HAP-1 (cell line): ENCODE results near the gene GIT1.
A peak's percentile ranks its signal among the peaks of the same experiment; 100 is the strongest.

Source experiments
- DNase-seq, 2 experiments: peaks; one replicate each; pipeline ENCODE4 v3.0.0-alpha.2; 2016 to 2020; ENCODE audit warnings: low spot score in 2 of 2
- H3K27me3 ChIP-seq: fragments of 250-450 bp; sonication (Bioruptor Pico); 2 replicates; pipeline ENCODE4 v1.5.1; 2020; ENCODE audit warnings: low read depth, mild to moderate bottlenecking, moderate library complexity
- H3K36me3 ChIP-seq: fragments of 250-450 bp; sonication (Bioruptor Pico); replicated peaks from 2 replicates; pipeline ENCODE4 v1.5.1; 2020; ENCODE audit warnings: mild to moderate bottlenecking
- H3K4me1 ChIP-seq: fragments of 250-450 bp; sonication (Bioruptor Pico); 2 replicates; pipeline ENCODE4 v1.5.1; 2020; ENCODE audit warnings: mild to moderate bottlenecking
- H3K4me3 ChIP-seq: fragments of 250-450 bp; sonication (Bioruptor Pico); 2 replicates; pipeline ENCODE4 v1.5.1; 2020; ENCODE audit warnings: mild to moderate bottlenecking, moderate library complexity
- H3K9me3 ChIP-seq: fragments of 250-450 bp; sonication (Bioruptor Pico); 2 replicates; pipeline ENCODE4 v1.5.1; 2020; ENCODE audit warnings: mild to moderate bottlenecking, moderate library complexity
- in situ Hi-C: fragments of 300-500 bp; cut with MboI; formaldehyde crosslinking; loops from 3 replicates; pipeline ENCODE4 v1.14.3; 2020; ENCODE audit warnings: low sequenced_read_pairs, inconsistent platforms, mixed read lengths

The GIT1 gene

GRCh38 chr17:29613352-29613837, 23.9 kb upstream of the GIT1 start:
- H3K36me3 ChIP-seq: peaks cover 3% of the 10 kb centered on the region; the same call in 1 of the 2 replicates
- no peak overlapping the region for H3K4me3 ChIP-seq
- H3K4me1 ChIP-seq: peaks cover 8% of the 10 kb centered on the region
- in situ Hi-C loops: loop anchor here (25.0 kb wide), 1 partner anchor 324 kb away; the partner anchor contains the start of genes EFCAB5 and SSH2
- H3K9me3 ChIP-seq: no peaks in the 10 kb centered on the region
- no peak for DNase-seq
- H3K27me3 ChIP-seq: no peaks in the 10 kb centered on the region

GRCh38 chr17:29612404-29613280, 23.2 kb upstream of the GIT1 start:
- H3K36me3 ChIP-seq: peaks cover 3% of the 10 kb centered on the region; the same call in 1 of the 2 replicates
- H3K27me3 ChIP-seq: no peaks in the 10 kb centered on the region
- H3K9me3 ChIP-seq: no peaks in the 10 kb centered on the region
- no peak overlapping the region for H3K4me3 ChIP-seq
- in situ Hi-C loops: loop anchor here (25.0 kb wide), 1 partner anchor 325 kb away; the partner anchor contains the start of genes EFCAB5 and SSH2
- DNase-seq: no peak
- peaks cover 5% of the 10 kb centered on the region for H3K4me1 ChIP-seq

- Histone ChIP-seq H3K27me3 (no peaks in the 10 kb centered on the region), H3K36me3 (peaks cover 3% of the 10 kb centered on the region; the same call in 1 of the 2 replicates), H3K4me1 (no peaks in the 10 kb centered on the region), H3K9me3 (no peaks in the 10 kb centered on the region), H3K4me3 (no peak overlapping the region)
- DNase-seq: no peak
- in situ Hi-C loops: loop anchor here (25.0 kb wide), 1 partner anchor 325 kb away; the partner anchor contains the start of genes EFCAB5 and SSH2
Measured at GRCh38 chr17:29612094-29612403, 22.6 kb upstream of the GIT1 start.

GRCh38 chr17:29611351-29612093, 22.1 kb upstream of the GIT1 start:
- Histone ChIP-seq H3K9me3 (no peaks in the 10 kb centered on the region), H3K4me3 (no peak overlapping the region), H3K27me3 (no peaks in the 10 kb centered on the region), H3K36me3 (peaks cover 3% of the 10 kb centered on the region; the same call in 1 of the 2 replicates), H3K4me1 (no peaks in the 10 kb centered on the region)
- DNase-seq: no peak
- in situ Hi-C loops: loop anchor here (25.0 kb wide), 1 partner anchor 326 kb away; the partner anchor contains the start of genes EFCAB5 and SSH2

GRCh38 chr17:29610395-29610794, 20.9 kb upstream of the GIT1 start:
- Histone ChIP-seq H3K36me3 (peaks cover 3% of the 10 kb centered on the region; the same call in 1 of the 2 replicates), H3K9me3 (no peaks in the 10 kb centered on the region), H3K27me3 (no peaks in the 10 kb centered on the region), H3K4me3 (no peak overlapping the region), H3K4me1 (no peaks in the 10 kb centered on the region)
- no peak for DNase-seq
- in situ Hi-C loops: loop anchor here (25.0 kb wide), 1 partner anchor 327 kb away; the partner anchor contains the start of genes EFCAB5 and SSH2

GRCh38 chr17:29608986-29609385, 19.5 kb upstream of the GIT1 start:
- no peak for DNase-seq
- Histone ChIP-seq H3K4me1 (no peaks in the 10 kb centered on the region; the same call in 1 of the 2 replicates), H3K27me3 (no peaks in the 10 kb centered on the region), H3K36me3 (peaks cover 3% of the 10 kb centered on the region; the same call in 1 of the 2 replicates), H3K9me3 (no peaks in the 10 kb centered on the region), H3K4me3 (no peak overlapping the region)
- in situ Hi-C loops: loop anchor here (25.0 kb wide), 1 partner anchor 328 kb away; the partner anchor contains the start of genes EFCAB5 and SSH2

GRCh38 chr17:29607557-29608195, 18.2 kb upstream of the GIT1 start:
- no peak for DNase-seq
- no peaks in the 10 kb centered on the region for H3K27me3 ChIP-seq
- peaks cover under 1% of the 10 kb centered on the region; the same call in 1 of the 2 replicates for H3K36me3 ChIP-seq
- in situ Hi-C loops: loop anchor here (25.0 kb wide), 1 partner anchor 330 kb away; the partner anchor contains the start of genes EFCAB5 and SSH2
- H3K4me3 ChIP-seq: no peak overlapping the region
- H3K4me1 ChIP-seq: no peaks in the 10 kb centered on the region; the same call in 1 of the 2 replicates
- H3K9me3 ChIP-seq: no peaks in the 10 kb centered on the region

- Histone ChIP-seq H3K36me3 (no peaks in the 10 kb centered on the region), H3K4me1 (peaks cover under 1% of the 10 kb centered on the region), H3K9me3 (no peaks in the 10 kb centered on the region), H3K27me3 (no peaks in the 10 kb centered on the region), H3K4me3 (no peak overlapping the region)
- in situ Hi-C loops: loop anchor here (25.0 kb wide), 1 partner anchor 334 kb away; the partner anchor contains the start of genes EFCAB5 and SSH2
- DNase-seq: no peak
Measured at GRCh38 chr17:29603109-29603674, 13.7 kb upstream of the GIT1 start.

GRCh38 chr17:29597361-29598172, 8.1 kb upstream of the GIT1 start:
- no peak overlapping the region for H3K4me3 ChIP-seq
- no peaks in the 10 kb centered on the region for H3K36me3 ChIP-seq
- peaks cover 17% of the 10 kb centered on the region for H3K4me1 ChIP-seq
- H3K27me3 ChIP-seq: no peaks in the 10 kb centered on the region
- DNase-seq: peak; percentile 39 to 57
- no peaks in the 10 kb centered on the region for H3K9me3 ChIP-seq
- in situ Hi-C loops: no loop called here

GRCh38 chr17:29596811-29597210, 7.4 kb upstream of the GIT1 start:
- in situ Hi-C loops: no loop called here
- H3K4me3 ChIP-seq: no peak overlapping the region
- peaks cover 25% of the 10 kb centered on the region for H3K4me1 ChIP-seq
- H3K36me3 ChIP-seq: no peaks in the 10 kb centered on the region
- no peak for DNase-seq
- H3K27me3 ChIP-seq: no peaks in the 10 kb centered on the region
- no peaks in the 10 kb centered on the region for H3K9me3 ChIP-seq

- no peak overlapping the region for H3K4me3 ChIP-seq
- no peaks in the 10 kb centered on the region for H3K9me3 ChIP-seq
- in situ Hi-C loops: no loop called here
- no peak for DNase-seq
- no peaks in the 10 kb centered on the region for H3K27me3 ChIP-seq
- H3K4me1 ChIP-seq: peaks cover 29% of the 10 kb centered on the region
- no peaks in the 10 kb centered on the region for H3K36me3 ChIP-seq
Measured at GRCh38 chr17:29595943-29596774, 6.7 kb upstream of the GIT1 start.
